Mucosa of rectum (tissue), 2 donors: ENCODE data around the gene MYB.

Source experiments
- H3K27ac ChIP-seq, 2 donors: one replicate each; pipeline ENCODE4 v1.7.0; 2013; ENCODE audit warnings: inconsistent platforms in 2 of 2, low read depth in 2 of 2, low read length in 2 of 2
- H3K27me3 ChIP-seq, 2 donors: one replicate each; pipeline ENCODE4 v1.7.0; 2013; ENCODE audit warnings: low read length in 2 of 2; ENCODE audit not compliant: control insufficient read depth in 2 of 2, insufficient read depth in 2 of 2
- H3K36me3 ChIP-seq, 2 donors: one replicate each; pipeline ENCODE4 v1.7.0; 2013; ENCODE audit warnings: low read length in 2 of 2; ENCODE audit not compliant: control insufficient read depth in 2 of 2, insufficient read depth in 2 of 2
- H3K4me1 ChIP-seq, 2 donors: one replicate each; pipeline ENCODE4 v1.7.0; 2013; ENCODE audit warnings: low read length in 2 of 2, mild to moderate bottlenecking in 1 of 2; ENCODE audit not compliant: control insufficient read depth in 2 of 2, insufficient read depth in 2 of 2
- H3K4me3 ChIP-seq, 2 donors: one replicate each; pipeline ENCODE4 v1.7.0; 2013; ENCODE audit warnings: low read length in 2 of 2
- H3K9ac ChIP-seq, 2 donors: one replicate each; pipeline ENCODE4 v1.7.0; 2013; ENCODE audit warnings: low read length in 2 of 2, low read depth in 1 of 2, mild to moderate bottlenecking in 1 of 2
- H3K9me3 ChIP-seq, 2 donors: one replicate each; pipeline ENCODE4 v1.7.0; 2013; ENCODE audit warnings: low read length in 2 of 2; ENCODE audit not compliant: control insufficient read depth in 2 of 2
- donor health status: healthy.
- donor health status: Normal muscosa, but diverticular disease.

Gene MYB

DNA sequence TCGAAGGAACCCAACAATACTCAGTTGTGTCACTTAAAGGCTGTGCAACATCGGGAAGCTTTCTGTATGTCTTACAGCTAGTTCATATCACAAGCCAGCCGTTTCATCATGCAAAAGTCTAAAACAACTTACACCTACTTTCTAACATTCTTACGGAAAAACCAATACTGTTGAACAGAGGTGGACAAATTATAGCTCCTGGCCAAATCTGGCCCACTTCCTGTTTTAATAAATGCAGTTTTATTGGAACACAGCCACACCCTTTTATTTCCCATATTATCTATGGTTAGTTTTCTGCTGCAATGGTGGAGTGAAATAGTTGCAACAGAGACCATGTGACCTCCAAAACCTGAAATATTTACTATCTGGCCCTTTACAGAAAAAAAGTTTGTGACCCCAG, 46.6 kb downstream of the MYB start:
- H3K4me3 ChIP-seq = no peak overlapping the region
- no peaks in the 10 kb centered on the region for H3K27me3 ChIP-seq
- H3K27ac ChIP-seq = no peak overlapping the region
- H3K9me3 ChIP-seq = no peaks in the 10 kb centered on the region
- H3K4me1 ChIP-seq = peaks cover 7 to 11% of the 10 kb centered on the region in 2 donors
- no peaks in the 10 kb centered on the region for H3K36me3 ChIP-seq
- H3K9ac ChIP-seq = no peak overlapping the region

- no peak overlapping the region for H3K27ac ChIP-seq
- peaks cover 7 to 8% of the 10 kb centered on the region in 2 donors for H3K4me1 ChIP-seq
- no peaks in the 10 kb centered on the region for H3K9me3 ChIP-seq
- no peak overlapping the region for H3K4me3 ChIP-seq
- no peak overlapping the region for H3K9ac ChIP-seq
- no peaks in the 10 kb centered on the region for H3K36me3 ChIP-seq
- H3K27me3 ChIP-seq = no peaks in the 10 kb centered on the region
These were observed 47.4 kb downstream of the MYB start for GRCh38 chr6:135228486-135228885.

GRCh38 chr6:135229996-135230395, 48.9 kb downstream of the MYB start:
- Histone ChIP-seq H3K36me3 (no peaks in the 10 kb centered on the region), H3K4me3 (no peak overlapping the region)

DNA sequence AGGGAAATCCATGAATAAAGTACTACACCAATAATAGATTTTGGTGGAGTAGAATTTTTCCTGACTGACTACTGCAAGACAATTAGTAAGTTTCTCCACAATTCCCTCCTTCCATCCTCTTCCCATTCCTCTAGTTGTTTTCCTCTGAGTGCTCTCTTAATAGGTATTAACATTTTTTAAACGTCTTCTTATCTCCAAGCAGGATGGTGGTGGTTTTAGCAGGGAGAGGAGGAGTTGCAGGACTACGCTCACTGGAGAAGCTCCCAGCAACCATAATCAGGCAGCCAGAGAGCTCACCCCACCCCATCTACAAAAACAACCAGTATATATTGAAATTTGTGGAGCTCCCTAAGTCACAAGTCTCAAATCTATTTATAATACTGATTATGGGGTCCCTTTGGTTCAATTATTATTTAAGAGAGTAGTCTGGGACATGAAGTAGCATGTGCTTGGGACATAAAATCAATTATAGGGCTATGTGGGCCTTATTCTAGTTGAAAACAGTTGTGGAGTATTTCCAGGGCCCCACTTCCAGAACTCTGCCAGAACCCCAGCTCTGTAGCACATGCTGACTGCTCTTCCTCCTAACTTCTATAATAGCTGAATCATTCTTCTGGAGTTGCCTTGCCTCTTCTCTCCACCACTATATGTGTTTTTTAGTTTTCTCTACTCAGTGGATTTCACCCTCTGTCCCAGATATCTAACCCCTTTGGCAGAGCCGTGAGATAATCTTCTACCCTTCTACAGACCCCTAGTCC, 49.8 kb downstream of the MYB start:
- Histone ChIP-seq H3K9me3 (no peaks in the 10 kb centered on the region), H3K9ac (no peak overlapping the region), H3K27ac (peak overlapping the region in 1 of 2 donors; percentile 46)

More at GRCh38 chr6:135229996-135230395, 48.9 kb downstream of the MYB start:
- Histone ChIP-seq H3K27ac (no peak overlapping the region), H3K4me1 (peaks cover 3 to 8% of the 10 kb centered on the region in 2 donors), H3K27me3 (no peaks in the 10 kb centered on the region), H3K9ac (no peak overlapping the region), H3K9me3 (no peaks in the 10 kb centered on the region)

GRCh38 chr6:135231469-135231844, 50.3 kb downstream of the MYB start:
- no peaks in the 10 kb centered on the region for H3K9me3 ChIP-seq

More for the DNA sequence above, 49.8 kb downstream of the MYB start:
- Histone ChIP-seq H3K4me1 (peaks cover 3 to 8% of the 10 kb centered on the region in 2 donors), H3K27me3 (no peaks in the 10 kb centered on the region), H3K36me3 (no peaks in the 10 kb centered on the region), H3K4me3 (no peak overlapping the region)

DNA sequence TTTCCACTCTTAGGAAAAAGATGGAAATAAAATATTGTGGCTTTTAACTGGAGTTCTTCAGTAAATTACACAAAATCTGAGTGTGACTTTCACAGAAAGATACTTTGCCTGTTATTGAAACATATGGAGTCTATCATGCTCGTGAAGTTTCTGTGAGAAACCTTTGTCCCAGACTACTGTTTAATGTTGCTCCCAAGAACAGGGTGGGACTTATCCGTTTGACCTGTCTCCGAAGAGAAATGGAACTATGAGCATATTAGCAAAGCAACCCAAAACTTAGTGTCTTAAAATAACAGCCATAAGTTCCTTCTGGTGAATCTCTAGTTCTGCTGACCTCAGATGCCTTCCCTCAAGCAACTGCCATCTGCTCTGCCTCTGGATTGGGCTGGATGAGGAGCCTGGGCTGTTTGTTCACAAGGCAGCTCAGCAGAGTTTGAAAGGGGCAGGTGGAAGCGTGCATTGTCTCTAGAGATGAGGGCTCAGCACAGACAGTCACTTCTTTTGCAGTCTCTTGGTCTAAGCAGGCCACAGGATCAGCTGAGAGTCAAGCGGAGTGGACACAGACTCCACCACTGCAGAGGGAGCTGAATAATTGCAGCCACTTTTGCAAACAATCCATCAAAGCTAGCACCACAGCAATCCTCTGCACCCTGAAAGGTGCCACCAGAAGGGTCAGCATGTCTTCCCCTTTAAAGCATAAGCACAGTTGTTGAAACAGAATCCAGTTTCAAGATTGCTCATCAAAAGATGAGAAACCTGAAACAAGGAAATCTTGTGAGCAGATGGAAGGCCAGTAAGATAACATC, 52.8 kb downstream of the MYB start:
- Histone ChIP-seq H3K27ac (no peak overlapping the region), H3K4me1 (peaks cover 3 to 8% of the 10 kb centered on the region in 2 donors), H3K27me3 (no peaks in the 10 kb centered on the region), H3K9ac (no peak overlapping the region), H3K9me3 (no peaks in the 10 kb centered on the region), H3K4me3 (no peak overlapping the region), H3K36me3 (no peaks in the 10 kb centered on the region)

More at GRCh38 chr6:135231469-135231844, 50.3 kb downstream of the MYB start:
- Histone ChIP-seq H3K9ac (no peak overlapping the region), H3K4me3 (no peak overlapping the region), H3K36me3 (no peaks in the 10 kb centered on the region), H3K27ac (peak overlapping the region in 1 of 2 donors; percentile 46), H3K27me3 (no peaks in the 10 kb centered on the region), H3K4me1 (peaks cover 3 to 8% of the 10 kb centered on the region in 2 donors)

GRCh38 chr6:135234492-135234780, 53.3 kb downstream of the MYB start:
- Histone ChIP-seq H3K4me1 (peaks cover 3 to 8% of the 10 kb centered on the region in 2 donors), H3K9me3 (no peaks in the 10 kb centered on the region), H3K27ac (no peak overlapping the region), H3K36me3 (no peaks in the 10 kb centered on the region), H3K9ac (no peak overlapping the region), H3K27me3 (no peaks in the 10 kb centered on the region), H3K4me3 (no peak overlapping the region)

- H3K27ac ChIP-seq = no peak overlapping the region
- no peak overlapping the region for H3K9ac ChIP-seq
- H3K9me3 ChIP-seq = no peaks in the 10 kb centered on the region
- peaks cover 3 to 8% of the 10 kb centered on the region in 2 donors for H3K4me1 ChIP-seq
- no peaks in the 10 kb centered on the region for H3K27me3 ChIP-seq
- H3K4me3 ChIP-seq = no peak overlapping the region
- H3K36me3 ChIP-seq = no peaks in the 10 kb centered on the region
These were observed 54.6 kb downstream of the MYB start for GRCh38 chr6:135235716-135236115.

- no peaks in the 10 kb centered on the region for H3K27me3 ChIP-seq
- no peak overlapping the region for H3K27ac ChIP-seq
- H3K9me3 ChIP-seq = no peaks in the 10 kb centered on the region
- H3K36me3 ChIP-seq = no peaks in the 10 kb centered on the region
- H3K9ac ChIP-seq = no peak overlapping the region
- no peak overlapping the region for H3K4me3 ChIP-seq
- peaks cover 3 to 5% of the 10 kb centered on the region in 2 donors for H3K4me1 ChIP-seq
These were observed 55.2 kb downstream of the MYB start for GRCh38 chr6:135236319-135236718.

DNA sequence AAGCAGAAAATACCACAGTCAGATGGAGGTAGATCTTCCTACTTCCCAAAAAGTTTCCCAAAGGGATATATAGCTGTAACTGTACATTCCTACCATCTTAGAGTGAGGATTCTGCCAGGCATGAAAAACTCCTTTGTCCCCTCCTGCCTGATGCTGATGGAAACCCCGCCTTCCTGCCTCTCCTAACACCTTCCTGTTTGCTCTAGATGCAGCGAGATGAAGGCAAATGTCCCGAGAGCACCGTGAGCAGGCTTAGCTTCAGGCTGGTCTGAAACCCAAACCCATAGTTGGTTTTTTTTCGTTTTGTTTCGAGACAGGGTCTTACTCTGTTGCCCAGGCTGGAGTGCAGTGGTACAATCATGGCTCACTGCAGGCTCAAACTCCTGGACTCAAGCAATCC, 55.6 kb downstream of the MYB start:
- Histone ChIP-seq H3K9ac (no peak overlapping the region), H3K4me3 (no peak overlapping the region), H3K27me3 (no peaks in the 10 kb centered on the region), H3K9me3 (no peaks in the 10 kb centered on the region), H3K36me3 (no peaks in the 10 kb centered on the region), H3K27ac (no peak overlapping the region), H3K4me1 (peaks cover 3 to 5% of the 10 kb centered on the region in 2 donors)
